ENCODE data around the gene PPDPF.

DNA sequence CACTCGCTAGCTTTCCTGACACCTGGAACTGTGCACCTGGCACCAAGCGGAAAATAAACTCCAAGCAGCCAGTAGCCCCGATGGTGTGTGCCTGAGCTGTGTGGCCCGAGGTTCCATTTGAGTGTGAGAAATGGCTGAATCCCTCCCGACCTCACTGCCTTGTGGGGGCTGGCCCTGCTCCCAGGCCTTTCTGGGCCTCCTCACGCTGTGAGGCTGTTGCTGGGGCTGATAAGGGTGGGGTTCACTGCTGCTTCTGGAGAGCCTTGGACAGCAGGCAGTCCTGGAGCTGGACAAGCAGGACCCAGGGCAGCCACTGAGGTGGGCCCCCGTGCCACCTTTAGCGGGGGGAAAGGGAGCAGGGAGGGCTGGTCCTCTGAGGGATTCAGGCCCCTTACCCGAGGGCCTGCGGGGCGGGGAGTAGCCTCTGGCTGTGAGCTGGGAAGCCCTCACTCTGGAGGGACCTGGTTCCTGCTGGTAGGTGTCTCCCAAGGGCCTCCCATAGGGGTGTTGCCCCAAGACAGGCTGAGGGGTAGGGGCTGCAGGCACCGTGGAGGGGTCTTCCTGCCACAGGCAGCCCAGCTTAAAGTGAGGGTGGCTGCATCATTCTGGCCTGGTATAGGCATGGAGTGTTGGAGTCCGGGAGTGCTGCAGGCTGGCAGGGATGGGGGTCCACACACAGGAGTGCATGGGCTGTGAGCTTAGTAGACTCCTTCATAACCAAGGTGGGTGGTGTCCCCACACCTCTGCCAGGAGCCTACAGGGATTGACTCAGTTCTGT, 1.7 kb downstream of the PPDPF start:
- TF ChIP-seq, protein P1, sequence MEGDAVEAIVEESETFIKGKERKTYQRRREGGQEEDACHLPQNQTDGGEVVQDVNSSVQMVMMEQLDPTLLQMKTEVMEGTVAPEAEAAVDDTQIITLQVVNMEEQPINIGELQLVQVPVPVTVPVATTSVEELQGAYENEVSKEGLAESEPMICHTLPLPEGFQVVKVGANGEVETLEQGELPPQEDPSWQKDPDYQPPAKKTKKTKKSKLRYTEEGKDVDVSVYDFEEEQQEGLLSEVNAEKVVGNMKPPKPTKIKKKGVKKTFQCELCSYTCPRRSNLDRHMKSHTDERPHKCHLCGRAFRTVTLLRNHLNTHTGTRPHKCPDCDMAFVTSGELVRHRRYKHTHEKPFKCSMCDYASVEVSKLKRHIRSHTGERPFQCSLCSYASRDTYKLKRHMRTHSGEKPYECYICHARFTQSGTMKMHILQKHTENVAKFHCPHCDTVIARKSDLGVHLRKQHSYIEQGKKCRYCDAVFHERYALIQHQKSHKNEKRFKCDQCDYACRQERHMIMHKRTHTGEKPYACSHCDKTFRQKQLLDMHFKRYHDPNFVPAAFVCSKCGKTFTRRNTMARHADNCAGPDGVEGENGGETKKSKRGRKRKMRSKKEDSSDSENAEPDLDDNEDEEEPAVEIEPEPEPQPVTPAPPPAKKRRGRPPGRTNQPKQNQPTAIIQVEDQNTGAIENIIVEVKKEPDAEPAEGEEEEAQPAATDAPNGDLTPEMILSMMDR (optimal IDR thresholded peaks at IDR 0.05 in 1 of 3, IDR thresholded peaks at IDR 0.05 in 1 of 3, conservative IDR thresholded peaks at IDR 0.05 in 1 of 3; ENCODE audit: extremely low read depth in 1 of 3, insufficient read depth in 2 of 3, low read length in 3 of 3): no peak
- no peak for TF ChIP-seq EZH2 (IDR thresholded peaks at IDR 0.05; ENCODE audit: low read length)
